ENCODE measurements around the gene MYO5B.

Gene MYO5B

GRCh38 chr18:50131591-50131990 is 63.4 kb downstream of the MYO5B start:
- TF ChIP-seq CTCF (conservative IDR thresholded peaks at IDR 0.05; ENCODE audit: control insufficient read depth, insufficient read depth, low read depth, low read length) = no peak
- DNase-seq (ENCODE audit: low read depth) = no peak
- no peak overlapping the region for H3K4me3 ChIP-seq (ENCODE audit: control insufficient read depth, low read depth, low read length)

- no peak for DNase-seq (ENCODE audit: low read depth)
- no peak for TF ChIP-seq CTCF (conservative IDR thresholded peaks at IDR 0.05; ENCODE audit: control insufficient read depth, insufficient read depth, low read depth, low read length)
- H3K4me3 ChIP-seq (ENCODE audit: control insufficient read depth, low read depth, low read length) = no peak overlapping the region
Measured at GRCh38 chr18:50128506-50129271, 66.3 kb downstream of the MYO5B start.

GRCh38 chr18:50127516-50128210 is 67.3 kb downstream of the MYO5B start:
- no peak overlapping the region for H3K4me3 ChIP-seq (ENCODE audit: control insufficient read depth, low read depth, low read length)
- no peak for TF ChIP-seq CTCF (conservative IDR thresholded peaks at IDR 0.05; ENCODE audit: control insufficient read depth, insufficient read depth, low read depth, low read length)
- no peak for DNase-seq (ENCODE audit: low read depth)

- DNase-seq (ENCODE audit: low read depth) = peak; percentile 5
- no peak overlapping the region for H3K4me3 ChIP-seq (ENCODE audit: control insufficient read depth, low read depth, low read length)
- TF ChIP-seq CTCF (conservative IDR thresholded peaks at IDR 0.05; ENCODE audit: control insufficient read depth, insufficient read depth, low read depth, low read length) = no peak
Measured at GRCh38 chr18:50126471-50126870, 68.5 kb downstream of the MYO5B start.

- no peak for TF ChIP-seq CTCF (conservative IDR thresholded peaks at IDR 0.05; ENCODE audit: control insufficient read depth, insufficient read depth, low read depth, low read length)
- no peak overlapping the region for H3K4me3 ChIP-seq (ENCODE audit: control insufficient read depth, low read depth, low read length)
- DNase-seq (ENCODE audit: low read depth) = no peak
Measured at GRCh38 chr18:50125456-50125855, 69.5 kb downstream of the MYO5B start.

GRCh38 chr18:50119296-50119695 is 75.7 kb downstream of the MYO5B start:
- no peak for TF ChIP-seq CTCF (conservative IDR thresholded peaks at IDR 0.05; ENCODE audit: control insufficient read depth, insufficient read depth, low read depth, low read length)

More at GRCh38 chr18:50119296-50119695, 75.7 kb downstream of the MYO5B start:
- no peak overlapping the region for H3K4me3 ChIP-seq (ENCODE audit: control insufficient read depth, low read depth, low read length)
- no peak for DNase-seq (ENCODE audit: low read depth)
